Measurements from ENCODE around the gene DIP2C.
A peak's percentile ranks its signal among the peaks of the same experiment; 100 is the strongest.

Gene DIP2C

GRCh38 chr10:293636-294035 is 395.8 kb downstream of the DIP2C start:
- DNase-seq (ENCODE audit: insufficient read length): no peak
- no peak for FAIRE-seq
- TF ChIP-seq TAF1 (IDR thresholded peaks at IDR 0.05; ENCODE audit: borderline replicate concordance, low read depth, low read length): no peak
- TF ChIP-seq POLR2A (IDR thresholded peaks at IDR 0.05; ENCODE audit: low read depth, low read length): no peak
- TF ChIP-seq POLR2AphosphoS5 (IDR thresholded peaks at IDR 0.05; ENCODE audit: low read depth, low read length): no peak

GRCh38 chr10:290026-290725 is 399.3 kb downstream of the DIP2C start:
- FAIRE-seq (no peak), DNase-seq (ENCODE audit: insufficient read length) (no peak)
- TF ChIP-seq POLR2A (IDR thresholded peaks at IDR 0.05; ENCODE audit: low read depth, low read length) (no peak), TAF1 (IDR thresholded peaks at IDR 0.05; ENCODE audit: borderline replicate concordance, low read depth, low read length) (no peak), POLR2AphosphoS5 (IDR thresholded peaks at IDR 0.05; ENCODE audit: low read depth, low read length) (no peak)

GRCh38 chr10:289581-289980 is 399.9 kb downstream of the DIP2C start:
- no peak for DNase-seq (ENCODE audit: insufficient read length)
- TF ChIP-seq POLR2A (IDR thresholded peaks at IDR 0.05; ENCODE audit: low read depth, low read length): no peak
- no peak for TF ChIP-seq POLR2AphosphoS5 (IDR thresholded peaks at IDR 0.05; ENCODE audit: low read depth, low read length)
- no peak for TF ChIP-seq TAF1 (IDR thresholded peaks at IDR 0.05; ENCODE audit: borderline replicate concordance, low read depth, low read length)
- FAIRE-seq: no peak

GRCh38 chr10:288316-289200 is 400.9 kb downstream of the DIP2C start:
- FAIRE-seq (peak; percentile 17), DNase-seq (ENCODE audit: insufficient read length) (no peak)
- TF ChIP-seq TAF1 (IDR thresholded peaks at IDR 0.05; ENCODE audit: borderline replicate concordance, low read depth, low read length): no peak
- TF ChIP-seq POLR2AphosphoS5 (IDR thresholded peaks at IDR 0.05; ENCODE audit: low read depth, low read length): no peak
- TF ChIP-seq POLR2A (IDR thresholded peaks at IDR 0.05; ENCODE audit: low read depth, low read length): no peak

- no peak for FAIRE-seq
- no peak for DNase-seq (ENCODE audit: insufficient read length)
- no peak for TF ChIP-seq POLR2AphosphoS5 (IDR thresholded peaks at IDR 0.05; ENCODE audit: low read depth, low read length)
- no peak for TF ChIP-seq POLR2A (IDR thresholded peaks at IDR 0.05; ENCODE audit: low read depth, low read length)
- TF ChIP-seq TAF1 (IDR thresholded peaks at IDR 0.05; ENCODE audit: borderline replicate concordance, low read depth, low read length): no peak
These were observed 401.7 kb downstream of the DIP2C start for GRCh38 chr10:287814-288213.

GRCh38 chr10:287026-287709 is 402.3 kb downstream of the DIP2C start:
- FAIRE-seq (peak; percentile 36), DNase-seq (ENCODE audit: insufficient read length) (no peak)
- no peak for TF ChIP-seq TAF1 (IDR thresholded peaks at IDR 0.05; ENCODE audit: borderline replicate concordance, low read depth, low read length)
- no peak for TF ChIP-seq POLR2AphosphoS5 (IDR thresholded peaks at IDR 0.05; ENCODE audit: low read depth, low read length)
- TF ChIP-seq POLR2A (IDR thresholded peaks at IDR 0.05; ENCODE audit: low read depth, low read length): no peak

- FAIRE-seq (no peak), DNase-seq (ENCODE audit: insufficient read length) (no peak)
- TF ChIP-seq POLR2AphosphoS5 (IDR thresholded peaks at IDR 0.05; ENCODE audit: low read depth, low read length) (no peak), POLR2A (IDR thresholded peaks at IDR 0.05; ENCODE audit: low read depth, low read length) (no peak), TAF1 (IDR thresholded peaks at IDR 0.05; ENCODE audit: borderline replicate concordance, low read depth, low read length) (no peak)
These were observed 404.3 kb downstream of the DIP2C start for GRCh38 chr10:285216-285615.

- FAIRE-seq (peak; percentile 94), DNase-seq (ENCODE audit: insufficient read length) (peak; percentile 58)
- TF ChIP-seq TAF1 (IDR thresholded peaks at IDR 0.05; ENCODE audit: borderline replicate concordance, low read depth, low read length) (no peak), POLR2A (IDR thresholded peaks at IDR 0.05; ENCODE audit: low read depth, low read length) (no peak), POLR2AphosphoS5 (IDR thresholded peaks at IDR 0.05; ENCODE audit: low read depth, low read length) (no peak)
These were observed 405.5 kb downstream of the DIP2C start for GRCh38 chr10:283916-284356.

- FAIRE-seq (no peak), DNase-seq (ENCODE audit: insufficient read length) (no peak)
- TF ChIP-seq POLR2A (IDR thresholded peaks at IDR 0.05; ENCODE audit: low read depth, low read length) (no peak), POLR2AphosphoS5 (IDR thresholded peaks at IDR 0.05; ENCODE audit: low read depth, low read length) (no peak), TAF1 (IDR thresholded peaks at IDR 0.05; ENCODE audit: borderline replicate concordance, low read depth, low read length) (no peak)
These were observed 406.4 kb downstream of the DIP2C start for GRCh38 chr10:283140-283479.

GRCh38 chr10:282294-283139 is 407.0 kb downstream of the DIP2C start:
- DNase-seq (ENCODE audit: insufficient read length): no peak
- FAIRE-seq: peak; percentile 91

More at GRCh38 chr10:282294-283139, 407.0 kb downstream of the DIP2C start:
- TF ChIP-seq TAF1 (IDR thresholded peaks at IDR 0.05; ENCODE audit: borderline replicate concordance, low read depth, low read length) (no peak), POLR2AphosphoS5 (IDR thresholded peaks at IDR 0.05; ENCODE audit: low read depth, low read length) (no peak), POLR2A (IDR thresholded peaks at IDR 0.05; ENCODE audit: low read depth, low read length) (no peak)

Measured in GM12892 (cell line).